B cell (primary cell): ENCODE results near the gene MBOAT1. TPM values are rescaled to one million over a fixed set of nuclear protein-coding genes. Genes with fewer than 3 reads are reported as not detected.

ENCODE experiments used
- ATAC-seq: fragments of 200-7000 bp; cut with Tn5 transposase; one replicate; pipeline ENCODE4 v1.10.0; 2021; ENCODE audit warnings: low read depth, mild to moderate bottlenecking, moderate number of reproducible peaks, moderate library complexity
- CTCF ChIA-PET: fragments of 350-600 bp; sonication (Branson Sonifier 250); formaldehyde crosslinking; loops from one replicate; lab custom pipeline; 2021; ENCODE audit warnings: antibody characterized with exemption, inconsistent platforms; lab: Charles Lee
- POLR2A ChIA-PET: fragments of 350-600 bp; sonication (Branson Sonifier 250); formaldehyde crosslinking; loops from one replicate; lab custom pipeline; 2021; ENCODE audit warnings: antibody characterized with exemption; lab: Charles Lee
- DNase-seq: peaks from one replicate; pipeline ENCODE4 v3.0.0; 2013
- H2AFZ ChIP-seq: 2 replicates; pipeline ENCODE4 v1.6.1; 2012; ENCODE audit warnings: mild to moderate bottlenecking, low read depth, low read length; ENCODE audit not compliant: insufficient read depth, poor library complexity, severe bottlenecking
- H3K27ac ChIP-seq, 2 donors: 1 replicate in 1 of 2; 2 replicates in 1 of 2; pipeline ENCODE4 v1.5.1; 2012 to 2013; ENCODE audit warnings: low read length in 2 of 2, mild to moderate bottlenecking in 2 of 2, moderate library complexity in 1 of 2
- H3K27me3 ChIP-seq, 4 experiments: fragments of 200-600 bp in 1 of 4; sonication (generic) in 1 of 4; replicated peaks in 1 of 4; 1 replicate in 2 of 4; 2 replicates in 2 of 4; pipeline versions ENCODE4 v1.6.1 to v1.7.0; 2013 to 2016; ENCODE audit warnings: low read length in 3 of 4, mild to moderate bottlenecking in 2 of 4, mixed read lengths in 1 of 4, moderate library complexity in 1 of 4; ENCODE audit not compliant: insufficient read depth in 4 of 4, control insufficient read depth in 3 of 4; ENCODE audit errors: control extremely low read depth in 1 of 4
- H3K36me3 ChIP-seq, 2 experiments: replicated peaks in 1 of 2; 1 replicate in 1 of 2; 2 replicates in 1 of 2; pipeline versions ENCODE4 v1.6.1 to v1.7.1; 2013; ENCODE audit warnings: low read length in 1 of 2; ENCODE audit not compliant: insufficient read depth in 2 of 2, control insufficient read depth in 1 of 2; ENCODE audit errors: control extremely low read depth in 1 of 2, extremely low read depth in 1 of 2
- H3K4me1 ChIP-seq, 2 donors: fragments of 200-600 bp in 1 of 2; sonication (generic) in 1 of 2; 1 replicate in 1 of 2; 2 replicates in 1 of 2; pipeline versions ENCODE4 v1.5.1 to v1.6.1; 2013 to 2017; ENCODE audit warnings: low read length in 2 of 2; ENCODE audit not compliant: control insufficient read depth in 2 of 2, insufficient read depth in 2 of 2
- H3K4me2 ChIP-seq: replicated peaks from 2 replicates; pipeline ENCODE3; 2012; ENCODE audit warnings: mild to moderate bottlenecking, low read depth, low read length; ENCODE audit not compliant: poor library complexity, severe bottlenecking
- H3K4me3 ChIP-seq, 5 experiments: fragments of 200-600 bp in 1 of 5; sonication (generic) in 1 of 5; 1 replicate in 3 of 5; 2 replicates in 2 of 5; pipeline versions ENCODE4 v1.5.1 to v1.7.0; 2011 to 2016; ENCODE audit warnings: low read length in 4 of 5, mild to moderate bottlenecking in 4 of 5, low read depth in 2 of 5, control low read depth in 1 of 5, moderate library complexity in 1 of 5; ENCODE audit not compliant: insufficient read depth in 1 of 5; ENCODE audit errors: control extremely low read depth in 1 of 5, extremely low read depth in 1 of 5
- H3K79me2 ChIP-seq: fragments of 200-600 bp; sonication (generic); one replicate; pipeline ENCODE4 v1.6.0; 2016; ENCODE audit warnings: low read length; ENCODE audit not compliant: control insufficient read depth, insufficient read depth
- H3K9ac ChIP-seq: fragments of 200-600 bp; sonication (generic); 2 replicates; pipeline ENCODE4 v1.6.1; 2017; ENCODE audit warnings: mild to moderate bottlenecking, low read length, moderate library complexity
- H3K9me3 ChIP-seq, 3 donors: one replicate each; pipeline versions ENCODE4 v1.6.1 to v1.7.1; 2013; ENCODE audit warnings: low read length in 2 of 3; ENCODE audit not compliant: control insufficient read depth in 2 of 3, insufficient read depth in 1 of 3; ENCODE audit errors: control extremely low read depth in 1 of 3
- H4K20me1 ChIP-seq: 2 replicates; pipeline ENCODE4 v1.6.0; 2012; ENCODE audit warnings: mild to moderate bottlenecking, low read length; ENCODE audit not compliant: insufficient read depth, control insufficient read depth, poor library complexity, severe bottlenecking
- H3K27ac Mint-ChIP-seq: one replicate; pipeline ENCODE4 v1.8.0; 2021; ENCODE audit warnings: mixed read lengths
- H3K27me3 Mint-ChIP-seq: one replicate; pipeline ENCODE4 v1.8.0; 2021; ENCODE audit warnings: mixed read lengths
- H3K4me1 Mint-ChIP-seq: one replicate; pipeline ENCODE4 v1.8.0; 2021; ENCODE audit warnings: mixed read lengths
- H3K4me3 Mint-ChIP-seq: one replicate; pipeline ENCODE4 v1.8.0; 2021; ENCODE audit warnings: mixed read lengths
- H3K9me3 Mint-ChIP-seq: one replicate; pipeline ENCODE4 v1.8.0; 2022; ENCODE audit warnings: mixed read lengths; ENCODE audit not compliant: insufficient read depth
- CTCF ChIP-seq: fragments of 200-600 bp; IDR thresholded peaks from one replicate; pipeline ENCODE4 v1.8.0; 2022; ENCODE audit warnings: antibody characterized with exemption, mild to moderate bottlenecking
- EZH2 ChIP-seq: IDR thresholded peaks from 2 replicates; pipeline ENCODE4 v1.6.1; 2012; ENCODE audit warnings: borderline replicate concordance, low read depth, mild to moderate bottlenecking, moderate library complexity, low read length; ENCODE audit not compliant: insufficient read depth, poor library complexity, severe bottlenecking
- WGBS: methylation state at CpG from one replicate; pipeline ENCODE4 v1.1.5; 2013; ENCODE audit warnings: missing lambda C conversion rate; ENCODE audit not compliant: insufficient coverage; 5-methylcytosine and 5-hydroxymethylcytosine counted together
- intact Hi-C: fragments of 100-400 bp; cut with micrococcal nuclease; formaldehyde crosslinking; loops from one replicate; pipeline ENCODE4 v1.10.0; 2022
- polyA plus RNA-seq: library from polyadenylated mRNA; depleted of rRNA; stranded (reverse); fragments of >200 nt; gene quantifications from 2 replicates; pipeline ENCODE4 v1.2.3, GENCODE V29; 2012
- total RNA-seq, 2 donors: library from RNA; stranded (reverse); fragments of 120-200 nt in 1 of 2; gene quantifications; 1 replicate in 1 of 2; 2 replicates in 1 of 2; pipeline versions ENCODE4 v1.2.3 to v1.2.4, GENCODE V29; 2013 to 2022

Gene MBOAT1
- total and polyA plus RNA-seq, 2 donors (not counting 1 experiment from before 2014, with no cell fraction given): 5.4 to 8.1 TPM

DNA sequence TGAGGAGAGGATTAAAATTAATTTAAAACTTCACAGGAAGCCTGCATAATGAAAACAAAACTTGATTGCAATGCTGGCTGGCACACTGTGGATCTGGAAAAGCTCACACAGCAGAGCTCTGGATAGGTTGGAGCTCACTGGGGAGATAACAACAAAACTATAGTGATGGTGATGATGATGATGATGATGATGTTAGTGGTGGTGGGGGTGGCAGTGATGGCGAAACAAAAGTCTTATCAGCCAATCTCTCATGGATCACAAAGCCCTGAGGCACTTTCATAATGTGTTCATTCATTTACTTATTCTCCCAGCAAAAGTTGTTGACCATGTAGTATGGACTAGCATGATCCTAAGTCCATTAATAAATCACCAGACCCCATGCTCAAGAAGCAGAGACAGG is 152.0 kb downstream of the MBOAT1 start:
- no peaks in the 10 kb centered on the region for H3K27me3 Mint-ChIP-seq
- H3K27ac ChIP-seq: no peak overlapping the region
- H3K27me3 ChIP-seq: no peaks in the 10 kb centered on the region
- no peak overlapping the region for H3K4me3 Mint-ChIP-seq
- no peak for TF ChIP-seq CTCF
- TF ChIP-seq EZH2: no peak
- H3K36me3 ChIP-seq: no peaks in the 10 kb centered on the region
- intact Hi-C loops: no loop called here
- WGBS: no CpG with 5 or more reads among the region's 1 CpG
- H3K4me2 ChIP-seq: no peak overlapping the region
- POLR2A ChIA-PET: no interaction called here
- peaks cover 2% of the 10 kb centered on the region for H3K9me3 Mint-ChIP-seq
- no peaks in the 10 kb centered on the region for H3K4me1 ChIP-seq
- ATAC-seq: no peak
- H3K79me2 ChIP-seq: no peaks in the 10 kb centered on the region
- H3K9me3 ChIP-seq: no peaks in the 10 kb centered on the region
- no peak overlapping the region for H3K9ac ChIP-seq
- H3K4me3 ChIP-seq: no peak overlapping the region
- H3K27ac Mint-ChIP-seq: no peak overlapping the region
- H3K4me1 Mint-ChIP-seq: no peaks in the 10 kb centered on the region
- CTCF ChIA-PET: no interaction called here
- H4K20me1 ChIP-seq: no peaks in the 10 kb centered on the region
- H2AFZ ChIP-seq: no peak overlapping the region
- no peak for DNase-seq

DNA sequence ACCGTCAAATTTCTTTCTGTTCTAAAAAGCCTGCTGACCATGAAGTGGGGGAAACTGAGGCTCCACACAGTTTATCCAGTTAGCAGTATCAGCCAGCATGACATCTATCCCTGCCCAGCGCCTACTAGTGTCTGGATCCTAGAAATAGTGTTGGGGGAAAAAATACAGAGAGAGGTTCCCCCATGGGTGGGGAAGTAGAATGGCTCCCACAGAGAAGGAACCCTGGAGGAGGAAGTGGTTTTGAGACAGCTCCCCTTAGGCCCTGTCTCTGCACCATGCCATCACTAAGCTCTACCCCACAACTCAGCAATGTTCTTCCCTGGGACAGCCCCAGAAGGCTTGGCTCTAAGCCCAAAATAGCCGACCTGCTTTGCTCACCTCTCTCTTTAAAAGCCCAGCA is 153.4 kb downstream of the MBOAT1 start:
- intact Hi-C loops: no loop called here
- Mint-ChIP-seq H3K9me3 (peaks cover 2% of the 10 kb centered on the region), H3K27me3 (no peaks in the 10 kb centered on the region), H3K27ac (no peak overlapping the region), H3K4me3 (no peak overlapping the region), H3K4me1 (no peaks in the 10 kb centered on the region)
- ATAC-seq: no peak
- WGBS: 14% methylated on average over 1 of the region's 3 CpGs
- Histone ChIP-seq H3K4me3 (no peak overlapping the region), H3K36me3 (no peaks in the 10 kb centered on the region), H3K4me2 (no peak overlapping the region), H3K9me3 (no peaks in the 10 kb centered on the region), H3K79me2 (no peaks in the 10 kb centered on the region), H3K27me3 (no peaks in the 10 kb centered on the region), H3K4me1 (no peaks in the 10 kb centered on the region), H4K20me1 (no peaks in the 10 kb centered on the region), H3K27ac (no peak overlapping the region), H2AFZ (no peak overlapping the region), H3K9ac (no peak overlapping the region)
- CTCF ChIA-PET: interaction anchor here (0.7 kb wide), 1 partner anchor 1634 kb away, joined by 3 read pairs; no protein-coding TSS in a partner anchor
- TF ChIP-seq CTCF (no peak), EZH2 (no peak)
- DNase-seq: no peak
- POLR2A ChIA-PET: no interaction called here
